A549 (cell line): ENCODE results near the gene RNF141. TPM values are rescaled to one million over a fixed set of nuclear protein-coding genes. Genes with fewer than 3 reads are reported as not detected.

Experiments used
- ATAC-seq, 2 experiments: fragments of 200-7000 bp in 1 of 2; fragments of >200 bp in 1 of 2; cut with Nextera tagmentation in 1 of 2; cut with Tn5 transposase in 1 of 2; 3 replicates each; pipeline versions ENCODE4 v1.8.0 to v1.9.1; 2018 to 2020; ENCODE audit warnings: mild to moderate bottlenecking in 1 of 2, moderate library complexity in 1 of 2
- CTCF ChIA-PET: fragments of 300-600 bp; sonication (Branson Sonifier 250); formaldehyde crosslinking; extraction: SDS; loops from one replicate; lab custom pipeline; 2021; ENCODE audit warnings: antibody characterized with exemption, inconsistent platforms; lab: Yijun Ruan, JAX
- POLR2A ChIA-PET: fragments of 350-600 bp; formaldehyde crosslinking; extraction: SDS; loops from one replicate; lab custom pipeline; 2021; ENCODE audit warnings: antibody characterized with exemption, inconsistent platforms; lab: Yijun Ruan, JAX
- DNase-seq, 2 experiments: peaks; one replicate each; pipeline versions ENCODE4 v3.0.0 to v3.0.0-alpha.2; 2011 to 2016; ENCODE audit warnings: low read depth in 1 of 2, low spot score in 1 of 2
- FAIRE-seq: peaks from 2 replicates; lab custom pipeline; 2011; peaks lifted over from hg19 to GRCh38; lab: Jason Lieb, UNC
- H3K27ac ChIP-seq, 2 experiments: fragments of >200 bp; sonication (Bioruptor Twin); formaldehyde crosslinking; 3 replicates each; pipeline ENCODE4 v1.5.1; 2016 to 2017
- H3K4me1 ChIP-seq: fragments of >200 bp; sonication (Bioruptor Twin); formaldehyde crosslinking; 3 replicates; pipeline ENCODE4 v1.6.1; 2016
- H3K4me2 ChIP-seq: fragments of >200 bp; sonication (Bioruptor Twin); formaldehyde crosslinking; 3 replicates; pipeline ENCODE4 v1.6.1; 2016
- H3K4me3 ChIP-seq: fragments of >200 bp; sonication (Bioruptor Twin); formaldehyde crosslinking; 3 replicates; pipeline ENCODE4 v1.5.1; 2016
- H3K9me3 ChIP-seq: fragments of >200 bp; sonication (Bioruptor Twin); formaldehyde crosslinking; 3 replicates; pipeline ENCODE4 v1.6.1; 2016
- CHD4 ChIP-seq: fragments of 200-600 bp; sonication (generic); IDR thresholded peaks from 2 replicates; pipeline ENCODE4 v1.6.1; 2016; ENCODE audit warnings: antibody characterized with exemption, mild to moderate bottlenecking, borderline replicate concordance
- EP300 ChIP-seq, 2 experiments: fragments of >200 bp; sonication (Bioruptor Twin); formaldehyde crosslinking; IDR thresholded peaks; 2 replicates in 1 of 2; 3 replicates in 1 of 2; pipeline ENCODE4 v1.6.1; 2016 to 2017
- FOXS1 ChIP-seq: fragments of 250-450 bp; sonication (Bioruptor Pico); IDR thresholded peaks from 2 replicates; pipeline ENCODE4 v1.5.0; 2020; ENCODE audit warnings: mild to moderate bottlenecking, moderate library complexity
- HEYL ChIP-seq: fragments of 250-450 bp; sonication (Bioruptor Pico); IDR thresholded peaks from 2 replicates; pipeline ENCODE4 v1.8.0; 2021; ENCODE audit warnings: mild to moderate bottlenecking, moderate library complexity
- HOXA7 ChIP-seq: fragments of 250-450 bp; sonication (Bioruptor Pico); IDR thresholded peaks from 2 replicates; pipeline ENCODE4 v1.5.0; 2020; ENCODE audit warnings: mild to moderate bottlenecking, moderate library complexity
- MAFK ChIP-seq: fragments of 450-650 bp; IDR thresholded peaks from 2 replicates; pipeline ENCODE4 v1.6.1; 2014; ENCODE audit not compliant: partially characterized antibody
- NPAS2 ChIP-seq: fragments of 250-450 bp; sonication (Bioruptor Pico); IDR thresholded peaks from 2 replicates; pipeline ENCODE4 v1.8.0; 2022; ENCODE audit warnings: mild to moderate bottlenecking, moderate library complexity, borderline replicate concordance
- POLR2A ChIP-seq: IDR thresholded peaks from 2 replicates; pipeline ENCODE4 v1.6.1; 2012; ENCODE audit warnings: mild to moderate bottlenecking, low read length
- RARB ChIP-seq: fragments of 250-450 bp; sonication (Bioruptor Pico); IDR thresholded peaks from 2 replicates; pipeline ENCODE4 v1.8.0; 2021; ENCODE audit warnings: mild to moderate bottlenecking, moderate library complexity
- RCOR1 ChIP-seq: fragments of 150-350 bp; IDR thresholded peaks from 2 replicates; pipeline ENCODE4 v1.6.1; 2014; ENCODE audit warnings: antibody characterized with exemption, low read length, low read depth
- RFX5 ChIP-seq: fragments of 450-650 bp; IDR thresholded peaks from 2 replicates; pipeline ENCODE4 v1.7.1; 2014; ENCODE audit warnings: antibody characterized with exemption, mild to moderate bottlenecking, moderate library complexity
- RNF2 ChIP-seq: fragments of 200-600 bp; sonication (generic); IDR thresholded peaks from 2 replicates; pipeline ENCODE4 v1.6.1; 2016; ENCODE audit warnings: low read depth, mild to moderate bottlenecking, antibody characterized with exemption, moderate library complexity, borderline replicate concordance
- TP53 ChIP-seq: fragments of 250-450 bp; sonication (Bioruptor Pico); IDR thresholded peaks from 2 replicates; pipeline ENCODE4 v1.5.0; 2021; ENCODE audit warnings: mild to moderate bottlenecking, moderate library complexity
- ZC3H11A ChIP-seq: fragments of 450-650 bp; IDR thresholded peaks from 2 replicates; pipeline ENCODE4 v1.6.1; 2014; ENCODE audit warnings: antibody characterized with exemption, mild to moderate bottlenecking
- ZNF302 ChIP-seq: fragments of 250-450 bp; sonication (Bioruptor Pico); IDR thresholded peaks from 2 replicates; pipeline ENCODE4 v1.9.0; 2021; ENCODE audit warnings: inconsistent platforms, mild to moderate bottlenecking, moderate library complexity
- WGBS: methylation state at CpG from one replicate; pipeline ENCODE4 v1.1.6; 2017; ENCODE audit errors: missing lambda C conversion rate; 5-methylcytosine and 5-hydroxymethylcytosine counted together
- polyA plus RNA-seq, 4 experiments: library from polyadenylated mRNA; depleted of rRNA in 3 of 4; stranded (reverse); fragments of >200 nt; fragmentation: RNase III in 1 of 4; extraction: RNeasy Plus Mini Kit Qiagen cat#74134 plus additional on column Dnase treatment in 1 of 4; gene quantifications; 2 replicates in 3 of 4; 3 replicates in 1 of 4; pipeline ENCODE4 v1.2.3, GENCODE V29; 2011 to 2017
- TF ChIP-seq, protein P1 (sequence below): fragments of 200-600 bp; sonication (generic); IDR thresholded peaks from 2 replicates; pipeline ENCODE4 v1.6.1; 2016; ENCODE audit warnings: antibody characterized with exemption, mild to moderate bottlenecking, moderate library complexity
- TF ChIP-seq, protein P2 (sequence below): fragments of 450-650 bp; IDR thresholded peaks from 2 replicates; pipeline ENCODE4 v1.6.1; 2014; ENCODE audit warnings: antibody characterized with exemption
- TF ChIP-seq, protein P3 (sequence below): fragments of 150-350 bp; IDR thresholded peaks from 2 replicates; pipeline ENCODE4 v1.6.1; 2014; ENCODE audit warnings: low read depth, mild to moderate bottlenecking, low read length

The RNF141 gene
- polyA plus RNA-seq, 2 of the 4 experiments (the other 2 are of a cell fraction), result 16.8 to 33.3 TPM

DNA sequence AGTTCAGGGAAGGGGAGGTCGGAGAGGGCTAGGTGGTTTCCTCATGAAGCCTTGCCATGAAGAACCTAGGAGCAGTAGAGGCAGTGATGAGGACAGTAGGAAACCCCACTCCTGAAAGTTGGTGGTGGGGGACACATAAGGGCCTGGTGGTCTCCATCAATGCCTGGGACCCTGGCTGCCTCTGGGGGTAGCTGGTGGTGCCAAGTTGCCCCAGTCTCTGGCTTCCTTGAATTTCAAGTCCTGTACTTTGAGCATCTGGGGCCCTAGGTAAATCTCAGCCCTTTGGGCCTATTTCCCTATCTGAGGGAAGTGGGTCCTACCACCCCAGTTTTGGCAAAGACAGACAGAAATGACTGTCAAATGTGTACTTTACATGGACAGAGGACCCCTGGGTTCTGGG is 57.8 kb downstream of the RNF141 start:
- ATAC-seq, result no peak
- POLR2A ChIA-PET, result no interaction called here
- no peak overlapping the region for H3K4me3 ChIP-seq
- WGBS, result 93% methylated on average over 1 of the region's 1 CpG
- H3K27ac ChIP-seq, result no peak overlapping the region
- H3K4me2 ChIP-seq, result no peak overlapping the region
- no peak for FAIRE-seq
- TF ChIP-seq RNF2 (no peak), EP300 (IDR thresholded peaks at IDR 0.05) (no peak), NPAS2 (no peak), ZNF302 (CRISPR knock-in tag) (no peak), RCOR1 (no peak), HEYL (CRISPR knock-in tag) (no peak), RFX5 (no peak), FOXS1 (no peak), ZC3H11A (no peak), TP53 (CRISPR knock-in tag) (no peak), POLR2A (no peak), CHD4 (no peak)
- TF ChIP-seq, protein P1, sequence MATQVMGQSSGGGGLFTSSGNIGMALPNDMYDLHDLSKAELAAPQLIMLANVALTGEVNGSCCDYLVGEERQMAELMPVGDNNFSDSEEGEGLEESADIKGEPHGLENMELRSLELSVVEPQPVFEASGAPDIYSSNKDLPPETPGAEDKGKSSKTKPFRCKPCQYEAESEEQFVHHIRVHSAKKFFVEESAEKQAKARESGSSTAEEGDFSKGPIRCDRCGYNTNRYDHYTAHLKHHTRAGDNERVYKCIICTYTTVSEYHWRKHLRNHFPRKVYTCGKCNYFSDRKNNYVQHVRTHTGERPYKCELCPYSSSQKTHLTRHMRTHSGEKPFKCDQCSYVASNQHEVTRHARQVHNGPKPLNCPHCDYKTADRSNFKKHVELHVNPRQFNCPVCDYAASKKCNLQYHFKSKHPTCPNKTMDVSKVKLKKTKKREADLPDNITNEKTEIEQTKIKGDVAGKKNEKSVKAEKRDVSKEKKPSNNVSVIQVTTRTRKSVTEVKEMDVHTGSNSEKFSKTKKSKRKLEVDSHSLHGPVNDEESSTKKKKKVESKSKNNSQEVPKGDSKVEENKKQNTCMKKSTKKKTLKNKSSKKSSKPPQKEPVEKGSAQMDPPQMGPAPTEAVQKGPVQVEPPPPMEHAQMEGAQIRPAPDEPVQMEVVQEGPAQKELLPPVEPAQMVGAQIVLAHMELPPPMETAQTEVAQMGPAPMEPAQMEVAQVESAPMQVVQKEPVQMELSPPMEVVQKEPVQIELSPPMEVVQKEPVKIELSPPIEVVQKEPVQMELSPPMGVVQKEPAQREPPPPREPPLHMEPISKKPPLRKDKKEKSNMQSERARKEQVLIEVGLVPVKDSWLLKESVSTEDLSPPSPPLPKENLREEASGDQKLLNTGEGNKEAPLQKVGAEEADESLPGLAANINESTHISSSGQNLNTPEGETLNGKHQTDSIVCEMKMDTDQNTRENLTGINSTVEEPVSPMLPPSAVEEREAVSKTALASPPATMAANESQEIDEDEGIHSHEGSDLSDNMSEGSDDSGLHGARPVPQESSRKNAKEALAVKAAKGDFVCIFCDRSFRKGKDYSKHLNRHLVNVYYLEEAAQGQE, result no peak
- TF ChIP-seq, protein P2, sequence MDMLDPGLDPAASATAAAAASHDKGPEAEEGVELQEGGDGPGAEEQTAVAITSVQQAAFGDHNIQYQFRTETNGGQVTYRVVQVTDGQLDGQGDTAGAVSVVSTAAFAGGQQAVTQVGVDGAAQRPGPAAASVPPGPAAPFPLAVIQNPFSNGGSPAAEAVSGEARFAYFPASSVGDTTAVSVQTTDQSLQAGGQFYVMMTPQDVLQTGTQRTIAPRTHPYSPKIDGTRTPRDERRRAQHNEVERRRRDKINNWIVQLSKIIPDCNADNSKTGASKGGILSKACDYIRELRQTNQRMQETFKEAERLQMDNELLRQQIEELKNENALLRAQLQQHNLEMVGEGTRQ, result no peak
- TF ChIP-seq, all 56 proteins: peak for 0
- DNase-seq, result no peak
- no peaks in the 10 kb centered on the region for H3K9me3 ChIP-seq
- CTCF ChIA-PET, result no interaction called here
- H3K4me1 ChIP-seq, result peaks cover 3% of the 10 kb centered on the region; the same call in 1 of the 3 replicates

DNA sequence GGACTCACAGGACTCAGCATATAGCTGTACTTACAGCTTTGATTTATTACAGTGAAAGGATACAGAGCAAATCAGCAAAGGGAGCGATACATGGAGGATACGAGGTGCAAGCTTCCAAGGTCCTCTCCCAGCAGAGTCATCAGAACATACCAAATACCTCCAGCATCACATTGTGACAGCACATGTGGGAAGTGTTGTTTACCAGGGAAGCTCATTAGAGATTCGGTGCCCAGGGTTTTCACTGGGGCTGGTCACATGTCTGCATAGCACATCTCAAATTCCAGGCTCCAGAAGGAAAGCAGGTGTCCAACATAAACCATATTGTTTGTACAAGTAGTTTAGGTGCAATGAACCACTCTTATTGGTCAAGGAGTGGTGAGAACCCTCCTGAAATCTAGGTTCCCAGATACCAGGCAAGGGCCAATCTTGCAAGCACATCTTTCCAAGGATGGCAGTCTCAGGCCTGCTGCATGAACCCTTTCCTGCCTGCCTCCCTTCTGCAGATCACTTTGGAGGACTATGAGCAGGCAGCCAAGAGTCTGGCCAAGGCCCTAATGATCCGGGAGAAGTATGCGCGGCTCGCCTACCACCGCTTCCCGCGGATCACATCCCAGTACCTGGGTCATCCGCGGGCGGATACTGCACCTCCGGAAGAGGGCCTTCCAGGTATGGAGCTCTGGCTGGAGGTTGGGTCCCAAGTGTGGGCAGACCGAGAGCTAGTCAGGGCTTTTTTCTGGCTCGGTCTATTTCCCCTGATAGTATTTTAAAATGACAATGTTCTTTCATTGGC is 59.2 kb downstream of the RNF141 start:
- H3K4me3 ChIP-seq, result no peak overlapping the region
- DNase-seq (no peak), FAIRE-seq (no peak), ATAC-seq (no peak)
- TF ChIP-seq, protein P3, sequence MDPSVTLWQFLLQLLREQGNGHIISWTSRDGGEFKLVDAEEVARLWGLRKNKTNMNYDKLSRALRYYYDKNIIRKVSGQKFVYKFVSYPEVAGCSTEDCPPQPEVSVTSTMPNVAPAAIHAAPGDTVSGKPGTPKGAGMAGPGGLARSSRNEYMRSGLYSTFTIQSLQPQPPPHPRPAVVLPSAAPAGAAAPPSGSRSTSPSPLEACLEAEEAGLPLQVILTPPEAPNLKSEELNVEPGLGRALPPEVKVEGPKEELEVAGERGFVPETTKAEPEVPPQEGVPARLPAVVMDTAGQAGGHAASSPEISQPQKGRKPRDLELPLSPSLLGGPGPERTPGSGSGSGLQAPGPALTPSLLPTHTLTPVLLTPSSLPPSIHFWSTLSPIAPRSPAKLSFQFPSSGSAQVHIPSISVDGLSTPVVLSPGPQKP, result no peak
- H3K27ac ChIP-seq, result no peak overlapping the region
- H3K4me2 ChIP-seq, result no peak overlapping the region
- CTCF ChIA-PET, result interaction anchor here (0.6 to 1.2 kb wide), 4 partner anchors 13 to 102 kb away, joined by 3 read pairs; no protein-coding TSS in a partner anchor
- H3K9me3 ChIP-seq, result no peaks in the 10 kb centered on the region
- 89% methylated on average over 16 of the region's 16 CpGs for WGBS
- POLR2A ChIA-PET, result no interaction called here
- no peaks in the 10 kb centered on the region for H3K4me1 ChIP-seq

DNA sequence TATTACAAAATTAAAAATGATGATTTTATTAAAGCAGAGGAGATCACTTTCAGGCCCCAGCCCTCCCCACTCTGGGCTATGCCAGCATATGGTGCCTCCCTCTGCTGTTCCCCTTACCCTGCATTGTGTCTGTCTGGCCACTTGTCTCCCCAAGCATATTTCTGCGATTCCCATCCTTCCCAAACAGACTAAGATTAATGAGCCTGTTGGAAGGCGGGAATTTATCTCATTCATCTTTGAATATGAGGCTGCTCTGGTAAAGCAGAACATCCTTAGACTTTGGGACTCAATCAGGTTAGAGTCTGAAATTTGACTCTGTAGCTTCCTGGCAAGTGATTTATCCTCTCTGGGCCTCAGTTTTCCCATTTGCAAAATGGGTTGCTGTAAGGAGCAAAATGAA is 60.2 kb downstream of the RNF141 start:
- 90% methylated on average over 2 of the region's 2 CpGs for WGBS
- no peak for ATAC-seq
- DNase-seq, result no peak
- CTCF ChIA-PET, result interaction anchor here (0.6 to 1.2 kb wide), 4 partner anchors 14 to 1964 kb away, joined by 3 read pairs; no protein-coding TSS in a partner anchor
- no peak overlapping the region for H3K4me2 ChIP-seq
- no peak overlapping the region for H3K27ac ChIP-seq
- no peak for FAIRE-seq
- H3K4me3 ChIP-seq, result no peak overlapping the region
- TF ChIP-seq RARB (CRISPR knock-in tag), result no peak
- TF ChIP-seq HOXA7 (CRISPR knock-in tag), result no peak
- no peak for TF ChIP-seq MAFK
- TF ChIP-seq, all 56 proteins: peak for 0
- POLR2A ChIA-PET, result no interaction called here
- Histone ChIP-seq H3K4me1 (no peaks in the 10 kb centered on the region), H3K9me3 (no peaks in the 10 kb centered on the region)
